ENCODE measurements around the gene TMEM120B. TPM values are rescaled to one million over a fixed set of nuclear protein-coding genes. Genes with fewer than 3 reads are reported as not detected.

The TMEM120B gene
- total RNA-seq, 1 donor from 2014 or later = 9.7 TPM

DNA sequence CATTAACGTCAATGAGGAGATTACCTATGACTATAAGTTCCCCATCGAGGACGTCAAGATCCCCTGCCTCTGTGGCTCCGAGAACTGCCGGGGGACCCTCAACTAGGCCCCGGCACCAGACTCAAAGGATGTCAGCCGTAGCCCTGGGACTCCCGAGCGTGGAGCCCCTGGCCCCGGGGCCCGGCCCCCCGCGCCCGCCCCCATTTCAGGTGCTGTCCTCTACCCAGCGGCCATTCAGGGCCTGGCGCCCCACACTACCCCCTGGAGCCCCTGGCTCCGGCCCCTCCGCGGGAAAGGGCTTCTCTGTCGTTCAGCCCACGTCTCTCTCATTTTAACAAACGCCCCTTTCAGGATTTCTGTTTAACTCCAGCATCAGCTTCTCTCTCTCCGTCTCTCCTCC is 117.6 kb downstream of the TMEM120B start:
- no peaks in the 10 kb centered on the region for H3K9me3 ChIP-seq
- no peak for DNase-seq (ENCODE audit: low spot score in 2 of 2)
- H3K27ac ChIP-seq = no peak overlapping the region
- peaks cover 59 to 71% of the 10 kb centered on the region in 2 donors for H3K36me3 ChIP-seq
- H3K27me3 ChIP-seq = no peaks in the 10 kb centered on the region
- no peaks in the 10 kb centered on the region for H3K4me1 ChIP-seq
- no peak overlapping the region for H3K4me3 ChIP-seq
- intact Hi-C loops (cut with DNase I) = no loop called here
- TF ChIP-seq, protein P1, sequence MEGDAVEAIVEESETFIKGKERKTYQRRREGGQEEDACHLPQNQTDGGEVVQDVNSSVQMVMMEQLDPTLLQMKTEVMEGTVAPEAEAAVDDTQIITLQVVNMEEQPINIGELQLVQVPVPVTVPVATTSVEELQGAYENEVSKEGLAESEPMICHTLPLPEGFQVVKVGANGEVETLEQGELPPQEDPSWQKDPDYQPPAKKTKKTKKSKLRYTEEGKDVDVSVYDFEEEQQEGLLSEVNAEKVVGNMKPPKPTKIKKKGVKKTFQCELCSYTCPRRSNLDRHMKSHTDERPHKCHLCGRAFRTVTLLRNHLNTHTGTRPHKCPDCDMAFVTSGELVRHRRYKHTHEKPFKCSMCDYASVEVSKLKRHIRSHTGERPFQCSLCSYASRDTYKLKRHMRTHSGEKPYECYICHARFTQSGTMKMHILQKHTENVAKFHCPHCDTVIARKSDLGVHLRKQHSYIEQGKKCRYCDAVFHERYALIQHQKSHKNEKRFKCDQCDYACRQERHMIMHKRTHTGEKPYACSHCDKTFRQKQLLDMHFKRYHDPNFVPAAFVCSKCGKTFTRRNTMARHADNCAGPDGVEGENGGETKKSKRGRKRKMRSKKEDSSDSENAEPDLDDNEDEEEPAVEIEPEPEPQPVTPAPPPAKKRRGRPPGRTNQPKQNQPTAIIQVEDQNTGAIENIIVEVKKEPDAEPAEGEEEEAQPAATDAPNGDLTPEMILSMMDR (IDR thresholded peaks at IDR 0.05) = no peak

DNA sequence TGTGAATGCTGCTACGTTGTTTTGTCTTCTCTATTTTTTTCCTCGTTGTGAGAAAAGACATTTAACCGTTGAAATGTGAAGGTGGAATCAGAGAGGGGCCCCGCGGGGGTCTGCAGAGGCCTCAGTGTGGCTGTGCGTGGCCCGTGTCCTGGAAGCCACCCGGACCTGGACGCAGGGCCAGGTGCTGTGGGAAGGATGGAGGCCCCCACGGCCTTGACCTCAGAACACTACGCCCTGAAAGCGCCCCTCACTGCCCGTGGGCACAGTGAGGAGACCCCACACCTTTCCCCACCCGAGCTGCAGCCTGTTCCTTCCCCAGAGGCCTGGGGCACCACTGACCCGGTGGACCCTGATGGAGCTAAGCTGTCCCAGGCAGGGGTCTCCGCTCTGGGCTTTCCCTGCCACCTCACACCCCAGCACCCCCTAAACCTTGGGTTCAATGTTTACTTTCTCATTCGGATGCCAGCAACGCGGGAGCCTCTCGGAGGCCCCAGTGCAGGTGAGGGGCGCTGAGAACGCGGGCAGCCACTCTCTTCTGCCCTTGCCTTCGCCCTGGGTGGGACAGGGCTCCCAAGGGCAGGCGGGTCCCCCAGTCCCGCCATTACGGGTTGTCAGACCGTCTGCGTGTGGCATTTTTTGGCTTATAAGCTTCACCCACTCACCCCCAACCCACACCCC is 118.2 kb downstream of the TMEM120B start:
- H3K27ac ChIP-seq = no peak overlapping the region
- TF ChIP-seq, protein P1 (IDR thresholded peaks at IDR 0.05) = no peak
- no peak for DNase-seq (ENCODE audit: low spot score in 2 of 2)
- no peaks in the 10 kb centered on the region for H3K4me1 ChIP-seq
- no peaks in the 10 kb centered on the region for H3K9me3 ChIP-seq
- intact Hi-C loops (cut with DNase I) = no loop called here
- H3K27me3 ChIP-seq = no peaks in the 10 kb centered on the region
- H3K36me3 ChIP-seq = peaks cover 59 to 65% of the 10 kb centered on the region in 2 donors
- H3K4me3 ChIP-seq = no peak overlapping the region

Other genes starting within 250 kb of the TMEM120B start
- gene KDM2B, start 131.7 kb upstream of the TMEM120B start, total RNA-seq = 17.3 TPM
- 24.6 TPM for gene ORAI1, start 86.2 kb upstream of the TMEM120B start, total RNA-seq
- not detected for gene MORN3, start 43.1 kb upstream of the TMEM120B start, total RNA-seq
- gene RHOF, start 80.9 kb downstream of the TMEM120B start, total RNA-seq = 1.9 TPM
- 22.7 TPM for gene SETD1B, start 91.3 kb downstream of the TMEM120B start, total RNA-seq
- 0.96 TPM for gene HPD, start 146.1 kb downstream of the TMEM120B start, total RNA-seq
- 49.8 TPM for gene PSMD9, start 176.0 kb downstream of the TMEM120B start, total RNA-seq
- gene CFAP251, start 205.8 kb downstream of the TMEM120B start, total RNA-seq = 0.75 TPM

All from ascending aorta (tissue), 2 donors.